ENCODE data around the gene FAM170B.

FAM170B gene

DNA sequence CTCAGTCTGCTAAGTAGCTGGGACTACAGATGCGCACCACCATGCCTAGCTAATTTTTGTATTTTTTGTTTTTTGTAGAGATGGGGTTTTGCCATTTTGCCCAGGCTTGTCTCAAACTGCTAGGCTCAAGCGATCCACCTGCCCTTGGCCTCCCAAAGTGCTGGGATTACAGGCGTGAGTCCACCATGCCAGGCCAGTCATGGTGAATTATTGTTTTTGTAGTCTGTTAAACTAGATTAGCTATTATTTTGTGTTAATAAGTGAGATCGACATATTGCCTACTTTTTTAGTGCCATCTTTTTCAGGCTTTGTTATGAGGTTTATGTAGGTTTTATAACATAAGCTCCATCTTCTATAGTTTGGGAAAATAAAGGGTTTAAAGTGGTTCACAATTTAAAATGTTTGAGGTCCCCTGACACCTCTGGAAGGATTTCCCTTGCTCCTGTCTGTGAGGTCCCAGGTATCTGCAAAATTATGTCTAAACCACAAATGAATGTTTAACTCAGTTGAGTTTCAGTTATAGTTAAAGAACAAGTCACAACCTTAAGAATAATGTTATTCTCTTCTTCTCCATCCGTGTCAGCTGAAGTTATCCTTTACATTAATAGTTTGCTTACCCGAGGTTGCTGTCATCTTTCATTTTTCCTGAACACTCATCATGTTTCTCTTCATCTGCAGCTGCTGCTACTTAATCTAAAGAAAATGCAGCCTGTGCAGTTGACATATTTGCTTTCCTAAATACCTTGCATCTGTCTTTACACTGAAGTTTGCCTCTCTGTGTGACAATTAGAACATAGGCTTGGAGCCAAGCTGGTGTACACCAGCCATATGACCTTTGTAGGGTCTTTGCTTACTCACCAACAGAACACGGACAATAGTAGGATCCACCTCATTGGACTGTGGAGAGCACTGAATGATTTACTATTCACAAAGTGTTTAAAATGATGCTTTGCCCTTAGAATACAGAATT is 9.6 kb downstream of the FAM170B start:
- DNase-seq (ENCODE audit: low read depth) = no peak

DNA sequence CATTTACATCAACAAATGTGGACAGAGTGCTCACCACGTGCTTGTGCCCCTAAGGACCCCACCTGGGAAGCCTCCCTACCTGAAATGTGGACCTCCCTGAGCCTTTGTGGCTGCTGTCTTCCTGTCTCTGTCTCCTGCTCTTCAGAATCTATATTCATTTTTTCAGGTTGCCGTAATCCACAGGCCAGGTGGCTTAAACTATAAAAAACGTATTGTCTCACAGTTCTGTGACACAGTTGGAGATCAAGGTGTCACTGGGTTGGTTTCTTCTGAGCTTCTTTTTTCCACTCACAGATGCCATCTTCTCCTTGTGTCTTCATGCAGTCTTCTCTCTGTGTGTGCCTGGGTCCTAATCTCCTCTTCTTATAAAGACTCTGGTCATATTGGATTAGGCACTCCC is 12.9 kb downstream of the FAM170B start:
- no peak for DNase-seq (ENCODE audit: low read depth)

DNA sequence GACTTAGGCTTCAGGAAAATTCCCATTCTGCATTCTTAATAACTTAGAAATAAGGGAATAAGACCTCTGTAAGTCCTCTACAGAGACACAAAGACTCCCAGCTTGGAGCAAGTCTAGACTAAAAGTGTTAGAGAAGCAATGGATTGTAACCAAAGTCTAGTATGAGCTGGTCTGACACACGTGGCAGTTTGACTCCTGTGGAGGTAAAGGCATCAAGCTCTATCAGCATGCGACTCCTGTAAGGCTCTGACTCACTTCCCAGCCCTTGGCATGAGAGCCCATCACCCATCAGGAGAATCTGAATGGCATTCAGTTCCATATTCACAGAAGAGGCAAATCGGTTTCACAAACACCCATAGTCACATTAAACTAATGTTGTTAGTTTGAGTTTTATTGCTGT is 14.1 kb downstream of the FAM170B start:
- no peak for DNase-seq (ENCODE audit: low read depth)

DNA sequence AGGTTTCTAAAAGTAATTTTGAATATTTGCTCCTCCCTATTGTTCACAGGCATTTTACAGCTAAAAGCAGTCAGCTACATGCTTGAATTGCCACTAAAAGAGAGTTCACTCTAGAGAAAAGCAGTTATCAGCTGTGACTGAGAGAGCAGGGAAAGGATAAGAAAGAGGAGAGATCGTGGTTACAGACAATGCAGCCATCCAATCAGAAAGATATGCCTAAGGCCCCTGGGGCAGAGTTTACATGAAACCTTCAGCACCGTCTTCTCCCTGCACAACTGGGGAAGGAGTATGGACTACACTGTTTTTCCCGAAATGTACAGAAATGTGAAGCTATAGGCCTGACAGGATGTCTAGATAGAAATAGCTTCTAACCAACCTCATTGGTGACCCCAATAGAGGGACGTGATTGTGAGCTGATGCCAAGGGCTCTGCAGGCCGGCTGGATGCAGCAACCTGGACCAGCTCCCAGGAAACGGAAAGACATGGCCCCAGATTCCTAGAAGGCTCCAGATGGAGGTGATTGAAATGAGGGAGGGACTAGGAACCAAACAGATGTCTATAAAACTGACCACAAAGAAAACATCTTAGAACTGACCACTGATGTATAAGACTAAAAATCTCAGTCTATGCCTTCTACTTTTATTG is 15.3 kb downstream of the FAM170B start:
- DNase-seq (ENCODE audit: low read depth) = no peak

DNA sequence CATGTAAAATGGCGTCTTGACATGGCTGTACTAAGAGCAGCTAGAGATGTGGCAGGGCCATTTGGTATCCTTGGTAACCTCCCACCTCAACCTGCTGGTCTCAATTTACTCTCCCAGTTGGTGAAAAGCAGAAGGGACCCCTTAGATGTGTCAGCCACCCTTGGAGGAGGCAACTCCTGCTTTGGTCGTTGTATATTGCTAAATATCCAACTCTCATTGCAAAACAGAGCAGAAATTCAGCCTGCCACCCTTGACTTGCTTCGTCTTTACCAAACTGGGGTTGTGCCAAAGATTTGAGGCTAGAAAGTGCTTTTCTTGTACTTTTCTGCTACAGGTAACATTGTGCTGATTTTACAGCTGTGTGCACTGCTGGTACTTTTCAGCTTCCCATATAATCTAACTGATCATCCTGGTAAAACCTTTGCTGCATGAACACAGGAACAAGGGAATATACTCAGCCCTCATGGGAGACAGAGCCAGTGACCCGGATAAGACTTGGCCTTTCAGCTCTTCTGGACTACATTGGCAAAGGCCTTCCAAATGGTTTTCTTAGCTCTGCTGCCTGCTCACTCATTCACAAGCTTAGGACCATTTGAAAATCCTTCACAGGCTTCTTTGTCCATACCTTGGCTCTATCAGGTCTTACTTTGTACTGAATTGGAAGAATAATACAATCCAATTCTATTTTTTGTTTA is 16.3 kb downstream of the FAM170B start:
- no peak for DNase-seq (ENCODE audit: low read depth)

DNA sequence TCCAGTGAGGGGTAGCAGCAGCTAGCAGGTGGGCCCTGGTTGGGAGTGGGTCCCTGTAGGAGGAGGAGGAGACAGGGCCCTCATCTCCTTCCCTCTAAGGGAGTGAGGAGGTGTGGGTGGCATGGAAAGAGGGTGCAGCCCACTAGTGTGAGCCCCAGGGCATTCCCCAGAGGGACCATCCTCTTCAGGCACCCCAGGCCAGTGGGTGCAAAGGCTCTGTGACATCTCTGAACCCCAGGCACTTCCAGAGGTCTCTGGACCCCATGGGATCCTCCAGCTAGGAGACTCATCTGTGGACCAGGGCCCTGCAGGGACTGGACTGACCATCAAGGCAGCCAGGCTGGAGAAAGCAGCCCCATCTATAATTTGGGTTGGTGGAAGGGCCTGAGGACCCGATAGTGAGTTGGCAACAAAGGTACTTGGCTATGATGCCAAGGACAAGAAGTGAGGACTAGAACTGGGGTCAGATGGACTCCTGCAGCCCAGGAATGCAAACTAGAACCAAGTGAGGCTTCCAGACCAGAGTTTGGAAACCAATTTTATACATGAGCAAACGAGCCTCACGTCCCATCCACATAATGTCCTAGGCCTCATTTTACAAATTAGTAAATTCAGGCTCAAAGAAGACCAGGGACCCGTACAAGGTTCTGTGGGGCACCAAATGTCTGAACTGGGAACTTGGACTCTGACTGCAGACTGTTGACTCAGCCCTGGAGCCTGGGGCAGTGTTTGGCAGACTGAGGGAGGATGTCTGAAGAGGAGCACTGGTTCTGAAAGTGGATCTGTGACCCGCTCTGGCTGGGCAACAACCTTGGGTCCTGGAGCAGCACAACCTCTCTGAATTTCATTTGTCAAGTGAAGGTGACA is 17.1 kb downstream of the FAM170B start:
- no peak for DNase-seq (ENCODE audit: low read depth)

DNA sequence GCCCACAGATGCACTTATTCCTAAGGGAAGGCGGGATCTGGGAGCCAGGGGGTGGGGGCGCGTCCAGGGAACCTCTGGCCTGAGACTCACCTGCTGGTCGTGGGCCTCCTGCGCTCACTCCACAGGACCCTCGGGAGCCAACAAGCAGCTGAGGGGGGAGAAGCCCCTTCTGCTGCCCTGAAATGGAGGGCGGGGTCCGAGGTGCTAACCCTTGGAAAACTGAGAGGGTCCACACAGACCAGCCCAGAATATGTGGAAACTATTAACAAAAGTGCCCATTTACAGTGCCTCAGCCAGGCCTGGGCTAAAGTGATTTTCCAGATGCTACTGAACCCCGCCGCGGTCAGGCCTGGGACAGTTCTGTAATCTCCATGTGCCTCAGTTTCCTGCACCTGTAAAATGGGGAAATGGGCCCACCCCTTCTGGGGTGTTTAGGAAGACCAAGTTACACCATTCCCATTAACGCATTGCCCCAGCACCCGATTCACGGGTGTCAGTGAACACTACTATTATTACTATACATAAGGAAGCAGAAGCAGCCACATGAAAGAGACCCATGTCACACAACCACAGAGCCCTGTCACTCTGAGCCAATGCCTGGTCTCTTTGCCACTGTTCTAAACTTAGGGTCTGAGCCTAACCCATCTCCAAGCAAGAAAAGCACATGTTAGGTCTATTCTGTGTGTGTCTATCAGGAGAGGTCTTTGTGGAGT is 17.9 kb downstream of the FAM170B start:
- no peak for DNase-seq (ENCODE audit: low read depth)

DNA sequence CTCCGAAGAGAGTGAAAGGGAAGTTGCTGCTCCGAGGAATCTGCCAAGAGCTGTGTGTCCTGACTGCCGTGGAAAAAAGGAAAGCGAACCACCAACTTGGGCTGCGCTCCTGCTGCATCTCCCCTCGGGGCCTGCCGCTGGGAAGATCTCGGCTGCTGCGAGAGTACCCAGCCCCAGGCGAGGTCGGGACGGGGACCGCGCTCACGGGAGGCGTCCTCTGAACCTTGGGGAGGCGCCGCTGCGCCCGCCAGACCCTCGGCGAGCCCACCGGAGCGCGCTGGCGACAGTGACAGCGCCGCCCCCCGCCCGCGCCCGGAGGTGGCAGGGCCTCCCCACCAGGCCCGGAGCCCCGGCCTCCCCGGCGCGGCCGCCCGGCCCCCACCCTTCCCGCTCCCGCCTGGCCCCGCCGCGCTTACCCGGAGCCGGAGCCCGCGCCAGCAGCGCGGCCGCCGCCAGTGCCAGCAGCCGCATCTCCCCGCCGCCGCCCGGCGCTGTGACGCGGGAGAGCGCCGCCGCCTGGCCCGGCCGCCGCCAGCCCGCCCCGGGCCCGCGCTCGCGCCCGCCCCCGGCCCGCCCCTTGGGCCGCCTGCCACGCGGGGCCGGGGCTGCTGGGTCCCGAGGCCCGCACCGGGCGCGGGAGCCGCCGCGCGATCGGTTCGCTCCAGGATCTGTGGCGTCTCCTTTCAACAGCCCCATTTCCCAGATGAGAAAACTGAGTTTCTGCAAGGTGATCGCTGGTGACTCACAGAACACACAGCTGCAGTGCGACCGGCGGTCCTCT is 18.6 kb downstream of the FAM170B start, which contains the start of gene VSTM4:
VSTM4 (minus strand) TSS at position 508 of the 781 bp plus-strand sequence; CDS start at position 471, 37 bp downstream.
- DNase-seq (ENCODE audit: low read depth) = no peak

DNA sequence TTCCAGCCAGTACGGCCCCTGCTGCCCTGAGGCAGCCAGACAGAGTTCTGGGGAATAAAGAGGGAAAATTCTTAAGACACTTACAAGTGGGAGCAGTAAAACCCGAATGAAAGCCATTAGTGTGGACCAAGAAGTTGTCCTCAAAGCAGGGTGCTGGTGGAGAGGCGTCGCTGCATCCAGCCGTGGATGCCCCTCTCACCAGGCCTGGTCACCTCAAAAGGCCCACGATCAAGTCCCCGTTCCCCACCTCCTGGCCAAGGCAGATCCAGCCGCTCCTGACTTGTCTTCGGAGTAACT is 19.2 kb downstream of the FAM170B start:
- DNase-seq (ENCODE audit: low read depth) = no peak

DNA sequence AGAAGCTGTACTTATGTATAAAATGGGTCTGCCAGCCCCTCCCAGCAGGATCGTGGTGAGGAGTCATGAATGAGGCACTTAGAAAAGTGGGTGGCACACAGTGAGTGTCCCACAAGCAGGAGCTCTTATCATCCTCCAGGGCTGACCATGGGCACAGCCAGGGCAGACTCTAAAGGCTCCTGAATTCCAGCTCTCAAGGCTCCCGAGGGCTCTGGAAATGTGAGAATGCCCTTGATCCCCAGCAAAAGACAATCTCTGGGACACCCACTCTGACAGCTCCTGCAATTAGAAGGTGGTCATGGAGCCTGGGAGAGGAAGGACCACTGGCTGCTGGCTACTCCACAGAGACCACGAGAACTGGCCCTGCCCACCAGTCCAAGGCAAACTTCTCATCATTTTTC is 20.1 kb downstream of the FAM170B start:
- no peak for DNase-seq (ENCODE audit: low read depth)

DNA sequence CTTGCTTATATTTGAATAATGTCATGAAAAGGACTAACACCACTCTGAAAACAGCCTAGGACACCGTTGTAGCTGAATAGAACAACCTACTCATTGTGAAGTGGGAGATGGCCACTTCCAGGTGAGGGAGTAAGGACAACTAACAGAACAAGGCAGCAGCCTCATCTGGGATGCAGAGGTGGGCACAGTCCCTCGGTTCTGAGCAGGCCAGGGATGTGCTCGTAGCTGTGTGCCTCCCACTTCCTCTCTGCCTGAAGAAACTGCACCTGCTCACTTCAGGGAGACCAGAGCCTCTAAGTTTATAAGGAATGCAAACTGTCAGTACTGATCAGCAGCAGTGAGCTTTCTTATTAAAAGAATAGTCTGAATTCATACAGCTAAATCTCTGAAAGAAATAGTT is 21.0 kb downstream of the FAM170B start:
- DNase-seq (ENCODE audit: low read depth) = no peak

DNA sequence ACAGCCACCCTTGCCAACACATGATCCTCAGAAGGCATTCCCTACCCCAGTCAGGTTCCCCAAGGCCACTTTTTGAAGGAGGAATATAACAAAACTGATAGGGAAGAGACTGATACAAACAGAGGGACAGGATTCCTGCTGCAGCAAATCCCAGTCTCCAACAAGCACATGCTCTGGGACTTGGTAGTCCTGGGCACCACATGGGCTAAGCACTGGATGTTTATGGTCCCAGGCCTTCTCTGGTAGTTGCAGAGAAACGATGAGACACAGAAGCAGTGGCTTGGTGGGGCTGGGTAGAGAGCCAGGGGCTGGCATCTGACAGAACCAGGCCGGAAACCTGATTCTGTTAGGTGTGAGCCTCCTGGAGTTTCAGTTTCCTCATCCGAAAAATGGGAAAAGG is 21.7 kb downstream of the FAM170B start:
- no peak for DNase-seq (ENCODE audit: low read depth)

DNA sequence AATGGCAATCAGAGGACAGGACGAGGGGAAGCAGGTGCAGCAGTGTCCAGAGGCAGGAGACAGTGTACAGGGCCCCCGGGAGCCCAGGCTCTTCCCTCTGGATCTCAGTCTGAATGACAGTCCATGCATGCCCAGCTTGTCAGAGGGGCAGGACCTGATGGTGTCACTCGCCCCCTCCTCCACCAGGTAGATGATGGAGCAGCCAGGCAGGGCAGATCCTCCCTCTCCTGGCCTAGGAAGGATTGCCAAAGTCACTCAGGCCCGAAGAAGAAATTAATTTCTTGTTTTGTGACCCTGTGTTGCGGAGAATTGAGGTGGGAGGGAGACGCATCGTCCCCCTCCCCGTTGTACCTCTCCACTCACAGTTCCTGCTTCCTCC is 22.5 kb downstream of the FAM170B start:
- DNase-seq (ENCODE audit: low read depth) = no peak

DNA sequence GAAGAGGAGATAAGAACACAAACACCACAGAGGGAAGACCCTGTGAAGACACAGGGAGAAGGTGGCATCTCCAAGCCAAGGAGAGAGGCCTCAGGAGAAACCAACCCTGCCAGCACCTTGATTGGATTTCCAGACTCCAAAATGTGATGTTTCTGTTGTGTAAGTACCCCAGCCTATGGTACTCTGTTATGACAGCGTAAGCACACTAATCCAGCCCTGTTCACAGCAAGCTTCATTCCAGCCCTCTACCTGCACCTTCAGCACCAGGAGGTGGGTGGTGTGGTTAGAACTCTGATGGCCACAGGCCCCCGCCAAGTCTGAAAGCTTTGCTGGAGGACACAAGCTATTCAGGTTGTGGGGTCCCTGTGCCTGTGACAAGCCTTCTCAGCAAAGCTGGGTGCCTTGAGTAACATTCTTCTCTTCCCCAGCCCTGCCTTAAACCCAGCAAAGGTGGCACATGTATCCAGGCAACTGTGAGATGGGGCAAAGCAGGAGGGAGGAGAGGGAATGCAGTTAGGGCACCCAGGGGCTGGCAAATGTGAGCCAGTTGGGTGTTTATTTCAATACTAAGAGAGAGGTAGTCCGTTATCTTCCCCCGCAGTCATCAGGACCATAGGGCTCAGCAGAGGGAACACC is 23.0 kb downstream of the FAM170B start:
- no peak for DNase-seq (ENCODE audit: low read depth)

DNA sequence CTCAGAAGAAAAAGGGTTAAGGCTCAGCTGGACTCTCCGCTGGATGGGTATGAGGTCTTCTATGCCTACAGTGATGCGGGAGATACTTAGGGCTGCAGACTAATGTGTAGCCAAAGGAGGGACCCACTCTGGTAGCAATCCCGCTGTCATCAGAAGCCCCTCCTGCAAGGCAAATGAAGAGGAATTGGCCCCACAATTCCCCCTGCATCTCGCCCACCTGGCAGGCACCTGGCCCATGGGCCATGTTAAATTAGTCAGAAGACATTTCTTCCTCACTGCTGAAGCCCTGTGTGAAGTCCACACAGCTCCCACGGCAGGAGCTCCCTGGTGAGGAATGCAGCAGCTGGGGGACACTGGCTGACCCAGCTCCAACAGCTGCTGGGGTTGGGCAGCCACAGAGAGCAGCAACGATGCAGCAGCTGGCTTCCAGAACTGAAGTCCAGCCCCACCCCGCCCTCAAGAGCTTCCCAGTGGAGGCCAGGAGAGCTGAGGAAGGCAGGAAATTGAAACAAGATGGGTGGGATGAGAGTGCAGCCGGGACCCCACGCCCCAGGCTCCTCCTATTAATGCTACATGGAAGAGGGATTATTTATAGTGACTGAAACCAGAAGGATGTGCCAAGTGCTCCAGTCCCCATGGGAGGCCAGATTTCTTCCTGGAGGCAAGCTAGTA is 24.0 kb downstream of the FAM170B start:
- DNase-seq (ENCODE audit: low read depth) = no peak

DNA sequence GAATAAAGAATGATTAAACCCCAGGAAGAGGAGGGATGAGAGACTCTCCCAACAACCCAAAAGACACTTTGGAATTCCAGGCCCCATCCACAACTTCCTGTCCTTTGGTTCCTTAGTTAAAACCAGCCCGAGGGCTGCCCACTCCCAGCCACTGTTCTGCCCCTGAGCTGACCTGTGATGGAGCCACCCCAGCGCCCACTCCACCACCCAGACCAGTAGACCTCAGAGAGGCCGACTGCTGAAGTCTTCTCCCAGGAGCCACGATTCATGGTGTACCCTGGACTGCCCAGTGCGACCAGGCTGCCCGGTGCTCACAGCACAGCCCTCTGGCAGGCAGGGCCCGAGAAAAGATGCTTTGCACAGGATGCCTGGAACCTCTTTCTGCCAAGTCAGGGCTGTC is 25.2 kb downstream of the FAM170B start:
- DNase-seq (ENCODE audit: low read depth) = no peak

DNA sequence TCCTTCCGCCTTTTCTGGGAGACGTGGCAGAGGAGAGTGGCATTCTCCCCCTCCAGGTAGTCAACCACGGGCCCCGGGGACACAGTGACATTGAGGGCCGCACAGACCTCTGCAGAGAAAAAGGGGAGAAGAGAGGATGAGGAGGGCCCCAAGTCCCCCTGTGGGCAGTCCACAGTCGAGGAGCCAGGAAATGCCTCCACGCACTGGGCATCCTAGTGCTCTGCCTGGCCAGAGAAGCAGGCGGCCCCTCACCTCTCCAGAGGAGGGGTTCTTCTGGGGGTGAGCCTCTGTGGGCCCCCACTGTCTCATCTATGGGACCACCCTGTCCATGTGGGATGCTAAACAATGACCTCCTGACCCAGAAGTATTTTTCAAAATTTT is 25.9 kb downstream of the FAM170B start:
- DNase-seq (ENCODE audit: low read depth) = no peak

DNA sequence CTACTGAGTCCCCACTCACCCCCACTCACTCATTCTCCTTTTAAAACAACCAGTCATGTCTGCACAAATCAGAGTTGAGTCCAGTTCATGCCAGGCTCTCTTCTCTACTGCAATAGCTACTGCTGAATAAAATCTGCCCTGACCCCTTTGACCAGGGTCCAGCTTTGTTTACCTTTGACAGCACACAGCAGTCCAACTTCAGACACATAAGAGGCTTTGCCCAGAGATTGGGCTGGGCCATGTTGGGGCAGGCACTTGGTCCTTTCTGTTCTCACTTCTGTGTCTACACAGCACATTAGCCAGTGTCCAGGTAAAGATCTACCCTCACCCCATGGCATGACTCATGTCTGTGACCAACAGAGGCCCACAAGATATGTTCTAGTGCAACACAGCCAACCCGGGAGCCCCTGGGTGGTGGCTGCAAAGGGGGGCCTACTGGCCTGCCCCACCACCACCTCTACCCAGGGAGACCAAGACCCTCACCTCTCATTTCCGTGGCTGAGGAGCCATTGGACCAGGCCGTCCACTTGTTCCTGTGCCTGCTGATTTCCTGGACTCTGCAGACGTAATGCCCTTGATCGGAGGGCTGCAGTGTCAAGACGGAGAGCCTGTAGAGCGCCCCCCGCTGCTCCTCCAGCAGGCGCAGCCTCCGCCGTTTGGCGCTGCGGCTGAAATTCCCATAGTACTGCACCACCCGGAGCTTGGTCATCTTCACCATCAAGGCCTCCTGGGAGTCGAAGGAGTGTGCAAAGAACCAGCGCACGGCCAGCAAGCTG is 26.5 kb downstream of the FAM170B start:
- DNase-seq (ENCODE audit: low read depth) = no peak

DNA sequence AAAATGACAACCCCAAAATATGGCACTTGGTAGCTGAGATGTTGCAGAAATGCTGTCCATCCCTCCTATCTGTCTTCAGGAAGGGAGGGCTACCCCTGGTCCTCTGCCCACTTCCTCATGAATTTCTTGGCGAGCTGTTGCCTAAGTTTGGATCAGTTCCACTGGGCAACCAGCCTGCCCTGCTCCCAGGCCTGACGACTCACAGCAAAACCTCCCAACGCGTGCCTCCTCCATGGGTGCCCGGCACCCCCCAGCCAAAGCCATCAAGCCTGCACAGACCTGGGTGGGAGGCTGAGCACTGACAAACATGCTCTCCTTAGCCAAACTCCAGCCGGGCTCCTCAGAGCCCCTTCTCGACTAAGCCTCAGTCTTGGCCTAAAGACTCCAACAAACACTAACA is 27.4 kb downstream of the FAM170B start:
- no peak for DNase-seq (ENCODE audit: low read depth)
